CD4-positive, CD25-positive, alpha-beta regulatory T cell (primary cell): ENCODE measurements around the gene PANK2. TPM values are rescaled to one million over a fixed set of nuclear protein-coding genes. Genes with fewer than 3 reads are reported as not detected.
"Not testable (repeated sequence)": the region's sequence is repeated elsewhere in the genome, so short reads cannot be mapped to it uniquely, and the experiment has no call there.

Source experiments
- ATAC-seq, 2 donors: fragments of 150-1000 bp; cut with Tn5 transposase; one replicate each; pipeline ENCODE4 v1.10.0; 2021; ENCODE audit warnings: low read depth in 2 of 2, moderate number of reproducible peaks in 2 of 2, moderate library complexity in 1 of 2
- DNase-seq, 3 donors: peaks; one replicate each; pipeline versions ENCODE4 v3.0.0 to v3.0.0-alpha.2; 2012 to 2022; ENCODE audit warnings: mixed read lengths in 1 of 3
- H3K27ac ChIP-seq: one replicate; pipeline ENCODE4 v1.7.0; 2013; ENCODE audit warnings: mild to moderate bottlenecking, low read length; ENCODE audit not compliant: insufficient read depth, poor library complexity, severe bottlenecking
- H3K27me3 ChIP-seq: one replicate; pipeline ENCODE4 v1.7.0; 2013; ENCODE audit warnings: low read length; ENCODE audit not compliant: control insufficient read depth, insufficient read depth
- H3K36me3 ChIP-seq: one replicate; pipeline ENCODE4 v1.7.0; 2013; ENCODE audit warnings: mild to moderate bottlenecking, low read length, moderate library complexity; ENCODE audit not compliant: control insufficient read depth, insufficient read depth
- H3K4me1 ChIP-seq: 2 replicates; pipeline ENCODE4 v1.7.0; 2013; ENCODE audit warnings: mild to moderate bottlenecking, low read length; ENCODE audit not compliant: insufficient read depth, control insufficient read depth, poor library complexity, severe bottlenecking
- H3K4me3 ChIP-seq: one replicate; pipeline ENCODE4 v1.7.0; 2013; ENCODE audit warnings: low read depth, mild to moderate bottlenecking, low read length, moderate library complexity
- H3K9me3 ChIP-seq, 2 experiments: 1 replicate in 1 of 2; 2 replicates in 1 of 2; pipeline ENCODE4 v1.7.0; 2013; ENCODE audit warnings: low read length in 2 of 2, mild to moderate bottlenecking in 1 of 2, moderate library complexity in 1 of 2; ENCODE audit not compliant: control insufficient read depth in 2 of 2
- H3K27ac Mint-ChIP-seq, 3 donors: one replicate each; pipeline ENCODE4 v1.8.0; 2020 to 2022; ENCODE audit warnings: mild to moderate bottlenecking in 3 of 3, mixed read lengths in 3 of 3, moderate library complexity in 2 of 3
- H3K27me3 Mint-ChIP-seq: one replicate; pipeline ENCODE4 v1.8.0; 2022; ENCODE audit warnings: mild to moderate bottlenecking, mixed read lengths
- H3K36me3 Mint-ChIP-seq: one replicate; pipeline ENCODE4 v1.8.0; 2020; ENCODE audit warnings: mixed read lengths
- H3K4me1 Mint-ChIP-seq, 4 donors: one replicate each; pipeline ENCODE4 v1.8.0; 2020 to 2022; ENCODE audit warnings: mixed read lengths in 4 of 4, mild to moderate bottlenecking in 1 of 4
- H3K4me3 Mint-ChIP-seq, 4 donors: one replicate each; pipeline ENCODE4 v1.8.0; 2020 to 2022; ENCODE audit warnings: mild to moderate bottlenecking in 4 of 4, mixed read lengths in 4 of 4, moderate library complexity in 3 of 4
- H3K9me3 Mint-ChIP-seq, 7 donors: one replicate each; pipeline ENCODE4 v1.8.0; 2020 to 2022; ENCODE audit warnings: mixed read lengths in 7 of 7, mild to moderate bottlenecking in 3 of 7, moderate library complexity in 2 of 7
- polyA plus RNA-seq, 4 donors: library from polyadenylated mRNA; unstranded; fragments of 300-500 nt; fragmentation: Illumina TruSeq; gene quantifications; one replicate each; pipeline ENCODE4 v1.2.3, GENCODE V29; 2021
- total RNA-seq: library from RNA; stranded (reverse); gene quantifications from one replicate; pipeline ENCODE4 v1.2.3, GENCODE V29; 2022

The PANK2 gene
- total and polyA plus RNA-seq, 5 donors from 2014 or later, result 44.4 to 63.2 (median 52.0) TPM

DNA sequence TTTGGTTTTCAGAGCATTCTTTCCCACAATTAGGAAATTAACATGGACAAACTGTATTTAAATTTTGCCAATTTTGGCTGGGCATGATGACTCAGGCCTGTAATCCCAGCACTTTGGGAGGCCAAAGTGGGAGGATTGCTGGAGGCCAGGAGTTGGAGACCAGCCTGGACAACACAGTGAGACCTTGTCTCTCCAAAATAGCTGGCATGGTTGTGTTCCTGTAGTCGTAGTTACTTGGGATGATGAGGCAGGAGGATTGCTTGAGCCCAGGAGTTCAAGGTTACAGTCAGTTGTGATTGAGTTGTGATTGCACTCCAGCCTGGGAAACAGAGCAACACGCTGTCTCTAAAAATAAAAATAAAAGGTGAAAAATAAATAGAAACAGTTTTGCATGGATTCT is 15.0 kb downstream of the PANK2 start:
- H3K36me3 ChIP-seq, result peaks cover 14% of the 10 kb centered on the region
- ATAC-seq (no peak), DNase-seq (no peak)
- no peaks in the 10 kb centered on the region for H3K27me3 ChIP-seq
- peaks cover 78% of the 10 kb centered on the region for H3K4me1 ChIP-seq
- Mint-ChIP-seq H3K27ac (peak overlapping the region in 2 of 3 donors; percentile 25 to 71), H3K9me3 (peaks cover 0 to 2% (median 0%) of the 10 kb centered on the region in 7 donors), H3K27me3 (no peaks in the 10 kb centered on the region), H3K4me3 (peak overlapping the region in 1 of 4 donors; percentile 70), H3K4me1 (peaks cover 35 to 96% (median 59%) of the 10 kb centered on the region in 4 donors), H3K36me3 (peaks cover 20% of the 10 kb centered on the region)
- no peaks in the 10 kb centered on the region for H3K9me3 ChIP-seq
- H3K4me3 ChIP-seq, result peak overlapping the region; percentile 19
- H3K27ac ChIP-seq, result peak overlapping the region; percentile 19

GRCh38 chr20:3904857-3905256 is 15.7 kb downstream of the PANK2 start:
- Mint-ChIP-seq H3K4me3 (peak overlapping the region in 2 of 4 donors; percentile 66 to 70), H3K27me3 (no peaks in the 10 kb centered on the region), H3K9me3 (peaks cover 0 to 2% (median 0%) of the 10 kb centered on the region in 7 donors), H3K4me1 (peaks cover 34 to 92% (median 56%) of the 10 kb centered on the region in 4 donors), H3K36me3 (peaks cover 20% of the 10 kb centered on the region), H3K27ac (peak overlapping the region; percentile 61 to 75 (median 71))
- ATAC-seq (no peak), DNase-seq (no peak)
- Histone ChIP-seq H3K4me1 (peaks cover 74% of the 10 kb centered on the region), H3K27ac (no peak overlapping the region), H3K36me3 (peaks cover 18% of the 10 kb centered on the region), H3K9me3 (no peaks in the 10 kb centered on the region), H3K27me3 (no peaks in the 10 kb centered on the region), H3K4me3 (no peak overlapping the region)

DNA sequence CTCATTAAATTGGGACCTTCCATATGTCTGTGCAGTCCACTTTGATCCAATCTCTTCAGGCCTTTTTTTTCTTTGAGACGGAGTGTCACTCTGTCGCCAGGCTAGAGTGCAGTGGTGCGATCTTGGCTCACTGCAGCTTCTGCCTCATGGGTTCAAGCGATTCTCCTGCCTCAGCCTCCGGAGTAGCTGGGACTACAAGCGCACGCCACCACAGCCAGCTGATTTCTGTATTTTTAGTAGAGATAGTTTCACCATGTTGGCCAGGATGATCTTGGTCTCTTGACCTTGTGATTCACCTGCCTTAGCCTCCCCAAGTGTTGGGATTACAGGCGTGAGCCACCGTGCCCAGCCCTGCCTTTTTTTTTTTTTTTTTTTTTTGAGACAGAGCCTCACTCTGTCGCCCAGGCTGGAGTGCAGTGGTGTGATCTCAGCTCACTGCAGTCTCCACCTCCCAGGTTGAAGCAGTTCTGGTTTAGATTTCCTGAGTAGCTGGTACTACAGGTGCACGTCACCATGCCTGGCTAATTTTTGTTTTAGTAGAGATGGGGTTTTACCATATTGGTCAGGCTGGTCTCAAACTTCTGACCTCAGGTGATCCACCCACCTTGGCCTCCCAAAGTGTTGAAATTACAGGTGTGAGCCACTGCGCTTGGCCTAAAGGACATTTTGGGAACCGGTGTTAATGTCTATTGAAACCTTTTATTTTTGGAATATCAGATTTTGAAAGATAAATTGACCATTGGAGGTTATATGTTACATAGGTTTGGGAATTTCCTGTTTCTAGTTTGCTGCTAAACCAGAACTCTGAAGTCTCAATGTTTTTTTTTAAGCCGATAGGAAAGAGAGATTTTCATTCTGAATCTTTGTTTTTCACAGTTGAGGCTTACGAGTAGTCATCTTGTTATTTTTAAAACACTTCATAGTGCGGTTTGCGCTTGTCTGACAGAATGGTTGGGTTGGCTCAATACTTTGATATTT is 17.8 kb downstream of the PANK2 start:
- H3K36me3 Mint-ChIP-seq, result peaks cover 32% of the 10 kb centered on the region
- not testable (repeated sequence) for H3K27me3 Mint-ChIP-seq, H3K9me3 Mint-ChIP-seq, H3K9me3 ChIP-seq, H3K27me3 ChIP-seq
- H3K36me3 ChIP-seq, result peaks cover 34% of the 10 kb centered on the region
- DNase-seq (peak; percentile 23 to 74 (median 58)), ATAC-seq (peak; percentile 92 to 93)
- H3K4me3 Mint-ChIP-seq, result peak overlapping the region; percentile 76 to 86 (median 82)
- peak overlapping the region; percentile 82 for H3K27ac ChIP-seq
- H3K4me1 ChIP-seq, result peaks cover 52% of the 10 kb centered on the region
- peaks cover 18 to 83% (median 50%) of the 10 kb centered on the region in 4 donors for H3K4me1 Mint-ChIP-seq
- H3K4me3 ChIP-seq, result peak overlapping the region; percentile 75
- peak overlapping the region; percentile 68 to 92 (median 83) for H3K27ac Mint-ChIP-seq

DNA sequence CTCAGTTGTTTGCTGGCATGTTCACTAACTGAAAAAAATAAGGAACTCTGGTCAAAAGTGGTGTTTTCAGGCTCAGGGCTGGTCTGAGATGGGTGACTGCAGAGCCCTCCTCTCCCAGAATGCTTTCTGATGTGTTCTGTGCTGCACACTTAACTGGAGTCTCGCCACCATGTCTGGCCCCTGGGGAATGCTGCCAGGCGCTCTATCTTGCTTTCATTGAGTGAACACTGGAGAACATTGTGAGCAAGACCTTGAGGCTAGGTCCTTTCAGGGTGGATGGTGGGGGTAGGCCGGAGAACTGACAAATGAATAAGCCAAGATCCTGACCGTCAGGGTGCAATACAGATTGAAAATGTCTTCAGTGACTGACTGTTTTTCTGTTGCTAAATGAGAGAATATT is 19.5 kb downstream of the PANK2 start:
- peak overlapping the region; percentile 39 to 88 (median 66) for H3K4me3 Mint-ChIP-seq
- no peak for DNase-seq
- H3K27me3 Mint-ChIP-seq, result no peaks in the 10 kb centered on the region
- Histone ChIP-seq H3K4me1 (peaks cover 40% of the 10 kb centered on the region), H3K27ac (no peak overlapping the region), H3K36me3 (peaks cover 47% of the 10 kb centered on the region), H3K9me3 (no peaks in the 10 kb centered on the region), H3K27me3 (no peaks in the 10 kb centered on the region), H3K4me3 (no peak overlapping the region)
- H3K4me1 Mint-ChIP-seq, result peaks cover 14 to 67% (median 43%) of the 10 kb centered on the region in 4 donors
- peaks cover 44% of the 10 kb centered on the region for H3K36me3 Mint-ChIP-seq
- peaks cover 0 to 2% (median 0%) of the 10 kb centered on the region in 7 donors for H3K9me3 Mint-ChIP-seq
- ATAC-seq, result no peak
- H3K27ac Mint-ChIP-seq, result peak overlapping the region; percentile 68 to 92 (median 77)

- H3K36me3 ChIP-seq, result peaks cover 57% of the 10 kb centered on the region
- H3K27me3 Mint-ChIP-seq, result no peaks in the 10 kb centered on the region
- peaks cover 43% of the 10 kb centered on the region for H3K36me3 Mint-ChIP-seq
- ATAC-seq (no peak), DNase-seq (no peak)
- peak overlapping the region in 2 of 3 donors; percentile 46 to 48 for H3K27ac Mint-ChIP-seq
- no peak overlapping the region for H3K4me3 ChIP-seq
- H3K27ac ChIP-seq, result peak overlapping the region; percentile 43
- peak overlapping the region in 2 of 4 donors; percentile 21 to 25 for H3K4me3 Mint-ChIP-seq
- peaks cover 11 to 61% (median 43%) of the 10 kb centered on the region in 4 donors for H3K4me1 Mint-ChIP-seq
- H3K9me3 Mint-ChIP-seq, result peaks cover 0 to 1% (median 0%) of the 10 kb centered on the region in 7 donors
- H3K27me3 ChIP-seq, result no peaks in the 10 kb centered on the region
- no peaks in the 10 kb centered on the region for H3K9me3 ChIP-seq
- peaks cover 30% of the 10 kb centered on the region for H3K4me1 ChIP-seq
Measured at GRCh38 chr20:3909952-3910366, 20.8 kb downstream of the PANK2 start.

DNA sequence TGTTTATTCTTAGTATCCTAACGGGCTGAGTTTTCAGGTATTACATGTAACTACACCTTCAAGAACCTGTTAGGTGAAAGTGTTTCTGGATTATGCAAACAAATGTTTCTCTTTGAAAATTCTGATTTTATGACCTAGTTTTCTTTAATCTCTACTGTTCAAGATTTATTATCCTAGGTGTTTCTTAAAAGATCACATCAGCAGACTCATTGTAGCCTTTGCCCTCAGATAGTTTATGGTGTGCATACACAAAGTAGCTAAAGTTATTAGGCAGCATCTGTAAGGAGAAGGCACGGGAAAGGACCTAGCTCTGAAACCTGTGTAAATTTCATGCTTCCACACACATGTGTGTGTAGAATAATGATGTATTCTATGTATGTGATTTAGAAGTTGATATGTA is 21.7 kb downstream of the PANK2 start:
- peak overlapping the region in 1 of 4 donors; percentile 25 for H3K4me3 Mint-ChIP-seq
- peaks cover 48% of the 10 kb centered on the region for H3K36me3 Mint-ChIP-seq
- Histone ChIP-seq H3K36me3 (peaks cover 62% of the 10 kb centered on the region), H3K27ac (no peak overlapping the region), H3K27me3 (no peaks in the 10 kb centered on the region), H3K4me3 (no peak overlapping the region), H3K4me1 (peaks cover 27% of the 10 kb centered on the region), H3K9me3 (no peaks in the 10 kb centered on the region)
- H3K4me1 Mint-ChIP-seq, result peaks cover 16 to 60% (median 48%) of the 10 kb centered on the region in 4 donors
- ATAC-seq (no peak), DNase-seq (no peak)
- peak overlapping the region in 2 of 3 donors; percentile 7 to 20 for H3K27ac Mint-ChIP-seq
- no peaks in the 10 kb centered on the region for H3K9me3 Mint-ChIP-seq
- no peaks in the 10 kb centered on the region for H3K27me3 Mint-ChIP-seq

- DNase-seq, result no peak
- Histone ChIP-seq H3K27me3 (no peaks in the 10 kb centered on the region), H3K9me3 (no peaks in the 10 kb centered on the region), H3K4me3 (no peak overlapping the region), H3K4me1 (peaks cover 17% of the 10 kb centered on the region), H3K36me3 (peaks cover 74% of the 10 kb centered on the region), H3K27ac (no peak overlapping the region)
- no peak for ATAC-seq
- no peak overlapping the region for H3K27ac Mint-ChIP-seq
- no peaks in the 10 kb centered on the region for H3K27me3 Mint-ChIP-seq
- no peaks in the 10 kb centered on the region for H3K9me3 Mint-ChIP-seq
- peaks cover 56% of the 10 kb centered on the region for H3K36me3 Mint-ChIP-seq
- H3K4me3 Mint-ChIP-seq, result no peak overlapping the region
- H3K4me1 Mint-ChIP-seq, result peaks cover 23 to 61% (median 52%) of the 10 kb centered on the region in 4 donors
Measured at GRCh38 chr20:3911956-3912355, 22.8 kb downstream of the PANK2 start.
